RWPE1 (cell line): ENCODE measurements around the gene LNX1.

ENCODE experiments used
- CTCF ChIA-PET: fragments of 350-600 bp; sonication (Branson Sonifier 250); formaldehyde crosslinking; extraction: SDS; loops from one replicate; lab custom pipeline; 2021; lab: Yijun Ruan, JAX
- POLR2A ChIA-PET: fragments of 400-600 bp; formaldehyde crosslinking; extraction: SDS; loops from one replicate; lab custom pipeline; 2020; ENCODE audit warnings: antibody characterized with exemption; ENCODE audit not compliant: low non-redundant PET; lab: Yijun Ruan, JAX
- DNase-seq: peaks from one replicate; pipeline ENCODE4 v3.0.0; 2012; ENCODE audit warnings: low spot score
- H3K27ac ChIP-seq: fragments of 450-650 bp; 2 replicates; pipeline ENCODE4 v1.5.1; 2017
- TF ChIP-seq, protein P1 (sequence below): fragments of 450-650 bp; conservative IDR thresholded peaks from 2 replicates; pipeline ENCODE4 v1.5.1; 2017; ENCODE audit warnings: low read depth, mild to moderate bottlenecking

LNX1 gene

GRCh38 chr4:53522334-53522733, 69.0 kb downstream of the LNX1 start:
- ChIA-PET CTCF (no interaction called here), POLR2A (no interaction called here)
- no peak for DNase-seq
- no peak overlapping the region for H3K27ac ChIP-seq
- TF ChIP-seq, protein P1, sequence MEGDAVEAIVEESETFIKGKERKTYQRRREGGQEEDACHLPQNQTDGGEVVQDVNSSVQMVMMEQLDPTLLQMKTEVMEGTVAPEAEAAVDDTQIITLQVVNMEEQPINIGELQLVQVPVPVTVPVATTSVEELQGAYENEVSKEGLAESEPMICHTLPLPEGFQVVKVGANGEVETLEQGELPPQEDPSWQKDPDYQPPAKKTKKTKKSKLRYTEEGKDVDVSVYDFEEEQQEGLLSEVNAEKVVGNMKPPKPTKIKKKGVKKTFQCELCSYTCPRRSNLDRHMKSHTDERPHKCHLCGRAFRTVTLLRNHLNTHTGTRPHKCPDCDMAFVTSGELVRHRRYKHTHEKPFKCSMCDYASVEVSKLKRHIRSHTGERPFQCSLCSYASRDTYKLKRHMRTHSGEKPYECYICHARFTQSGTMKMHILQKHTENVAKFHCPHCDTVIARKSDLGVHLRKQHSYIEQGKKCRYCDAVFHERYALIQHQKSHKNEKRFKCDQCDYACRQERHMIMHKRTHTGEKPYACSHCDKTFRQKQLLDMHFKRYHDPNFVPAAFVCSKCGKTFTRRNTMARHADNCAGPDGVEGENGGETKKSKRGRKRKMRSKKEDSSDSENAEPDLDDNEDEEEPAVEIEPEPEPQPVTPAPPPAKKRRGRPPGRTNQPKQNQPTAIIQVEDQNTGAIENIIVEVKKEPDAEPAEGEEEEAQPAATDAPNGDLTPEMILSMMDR: no peak

GRCh38 chr4:53520116-53520515, 71.2 kb downstream of the LNX1 start:
- ChIA-PET POLR2A (no interaction called here), CTCF (no interaction called here)
- H3K27ac ChIP-seq: no peak overlapping the region
- TF ChIP-seq, protein P1: no peak
- DNase-seq: no peak

DNA sequence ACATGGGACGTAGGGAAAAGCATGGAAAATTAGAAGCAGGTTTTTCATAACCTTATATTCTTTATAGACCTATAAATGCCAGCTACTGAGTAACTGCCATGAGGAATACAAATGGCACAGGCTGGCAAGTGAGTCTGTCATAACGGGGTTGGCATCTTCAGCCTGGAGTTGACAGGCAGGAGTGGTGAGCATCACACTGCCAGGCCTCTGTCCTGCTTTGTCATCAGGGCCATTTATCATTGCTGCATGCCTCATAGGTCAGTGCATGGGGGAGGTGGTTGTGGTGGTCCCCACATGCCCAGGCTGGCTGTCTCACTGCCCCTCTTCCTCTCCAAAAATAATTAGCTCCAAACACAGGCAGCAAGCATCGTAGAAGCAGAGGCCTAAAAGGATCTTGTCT, 72.5 kb downstream of the LNX1 start:
- POLR2A ChIA-PET: interaction anchor here (0.6 kb wide), 1 partner anchor 10 kb away, joined by 5 read pairs; no protein-coding TSS in a partner anchor
- TF ChIP-seq, protein P1: no peak
- no peak overlapping the region for H3K27ac ChIP-seq
- CTCF ChIA-PET: interaction anchor here (0.6 kb wide), 1 partner anchor 32 kb away, joined by 3 read pairs; no protein-coding TSS in a partner anchor
- no peak for DNase-seq

- TF ChIP-seq, protein P1: no peak
- no peak for DNase-seq
- CTCF ChIA-PET: no interaction called here
- POLR2A ChIA-PET: no interaction called here
- no peak overlapping the region for H3K27ac ChIP-seq
Observed at GRCh38 chr4:53515076-53515475, 76.2 kb downstream of the LNX1 start.

GRCh38 chr4:53514509-53514908, 76.8 kb downstream of the LNX1 start:
- no peak overlapping the region for H3K27ac ChIP-seq
- CTCF ChIA-PET: no interaction called here
- POLR2A ChIA-PET: no interaction called here
- TF ChIP-seq, protein P1: no peak
- DNase-seq: no peak

DNA sequence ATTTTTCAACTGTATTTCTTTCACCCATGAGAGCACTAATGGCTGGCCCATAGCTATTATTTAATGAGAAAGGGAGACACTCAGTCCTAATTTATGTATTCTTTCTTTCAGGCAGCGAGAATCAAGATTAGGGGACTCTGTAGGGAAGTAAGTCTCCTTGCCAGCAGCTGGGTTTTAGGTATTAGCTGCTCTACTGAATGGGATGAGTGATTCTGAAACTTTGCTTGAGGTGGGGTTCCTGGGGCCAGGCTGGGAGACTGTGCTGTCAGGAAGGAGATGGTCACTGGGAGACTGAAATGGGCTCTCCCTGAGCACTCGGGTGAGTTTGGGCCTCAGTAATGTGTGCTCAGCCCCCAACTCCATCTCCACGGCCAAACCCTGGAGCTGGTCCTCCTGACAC, 78.7 kb downstream of the LNX1 start:
- TF ChIP-seq, protein P1: no peak
- POLR2A ChIA-PET: no interaction called here
- CTCF ChIA-PET: no interaction called here
- H3K27ac ChIP-seq: no peak overlapping the region
- DNase-seq: no peak
